NCI-H82 treated with DMSO at 0.1 percent for 48 hours (cell line): ENCODE results near the gene BCHE.
"Not testable (repeated sequence)": the region's sequence is repeated elsewhere in the genome, so short reads cannot be mapped to it uniquely, and the experiment has no call there.

Experiments
- DNase-seq: peaks from one replicate; lab custom pipeline; 2025; ENCODE audit not compliant: unreplicated experiment; lab: John Stamatoyannopoulos, UW

BCHE gene

DNA sequence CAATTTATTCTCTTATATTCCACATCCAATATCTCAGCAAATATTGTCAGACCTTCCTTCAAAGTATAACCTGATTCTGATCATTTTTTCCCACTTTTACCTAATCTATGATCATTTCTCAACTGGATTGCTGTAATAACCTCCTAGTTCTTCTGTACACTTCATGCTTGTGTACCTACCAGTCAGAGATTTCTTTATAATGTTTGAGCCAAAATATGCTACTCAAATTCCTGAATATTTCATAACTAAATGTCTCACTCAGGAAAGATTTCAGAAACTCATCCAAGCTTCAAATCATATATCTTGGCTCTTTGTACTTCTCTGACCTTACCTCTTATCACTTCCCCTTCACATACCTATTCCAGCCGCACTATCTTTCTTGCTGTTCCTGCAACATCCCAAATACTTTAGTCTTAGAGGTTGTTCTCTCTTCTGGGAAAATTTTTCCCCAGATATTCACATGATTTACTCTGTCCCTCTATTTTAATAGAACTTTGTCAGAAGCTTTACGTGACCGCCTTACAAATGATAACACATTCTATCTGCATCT is 20.0 kb downstream of the BCHE start:
- no peak for DNase-seq

DNA sequence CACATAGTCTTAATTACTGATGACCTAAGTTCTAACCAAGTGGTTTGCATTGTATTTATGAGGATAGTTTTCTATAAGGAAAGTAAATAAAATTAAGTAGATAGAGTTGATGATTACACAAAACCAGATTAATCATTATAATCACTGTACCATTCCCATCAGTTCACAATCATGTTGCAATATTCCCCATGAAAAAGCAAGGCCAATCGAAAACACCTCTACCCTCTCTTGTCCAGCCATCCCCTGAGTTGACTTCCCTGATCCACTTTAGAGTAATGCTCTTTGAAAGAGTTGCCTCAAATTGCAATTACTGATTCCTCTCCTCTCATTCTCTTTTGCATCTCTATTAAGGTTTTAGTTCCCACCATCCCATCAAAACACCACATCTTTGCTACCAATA is 21.0 kb downstream of the BCHE start:
- DNase-seq: no peak

- DNase-seq: no peak
These were observed 21.5 kb downstream of the BCHE start for GRCh38 chr3:165815682-165816081.

GRCh38 chr3:165814380-165814779 is 22.8 kb downstream of the BCHE start:
- no peak for DNase-seq

GRCh38 chr3:165807937-165808336 is 29.3 kb downstream of the BCHE start:
- not testable (repeated sequence) for DNase-seq

DNA sequence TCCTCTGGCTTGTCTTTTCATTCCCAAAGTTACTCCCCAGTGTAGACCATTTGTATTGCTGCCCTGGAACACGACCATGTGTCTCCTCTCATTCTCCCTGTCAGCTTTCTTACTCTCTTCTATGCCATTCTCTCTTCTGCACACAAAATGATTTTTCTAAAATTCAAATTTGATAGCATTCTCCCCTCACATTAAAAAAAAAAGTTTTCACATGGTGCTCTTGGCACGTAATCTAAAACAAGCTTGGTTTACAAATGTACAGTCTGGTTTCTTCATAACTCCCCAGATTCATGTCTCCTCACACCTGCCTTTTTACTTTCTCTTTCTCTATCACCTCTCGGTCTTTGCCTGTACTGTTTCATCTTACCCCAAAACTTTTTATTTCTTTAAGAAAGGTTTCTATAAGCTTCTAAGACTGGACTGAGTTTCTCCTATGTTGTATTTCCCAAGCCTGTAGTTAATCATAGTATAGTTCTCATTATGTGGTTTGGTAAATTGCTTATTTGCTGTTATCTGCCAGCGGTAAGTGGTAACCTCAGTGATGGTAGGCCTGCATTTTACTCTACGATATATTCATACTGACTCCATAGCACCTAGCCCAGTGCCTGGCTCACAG is 31.2 kb downstream of the BCHE start:
- no peak for DNase-seq

DNA sequence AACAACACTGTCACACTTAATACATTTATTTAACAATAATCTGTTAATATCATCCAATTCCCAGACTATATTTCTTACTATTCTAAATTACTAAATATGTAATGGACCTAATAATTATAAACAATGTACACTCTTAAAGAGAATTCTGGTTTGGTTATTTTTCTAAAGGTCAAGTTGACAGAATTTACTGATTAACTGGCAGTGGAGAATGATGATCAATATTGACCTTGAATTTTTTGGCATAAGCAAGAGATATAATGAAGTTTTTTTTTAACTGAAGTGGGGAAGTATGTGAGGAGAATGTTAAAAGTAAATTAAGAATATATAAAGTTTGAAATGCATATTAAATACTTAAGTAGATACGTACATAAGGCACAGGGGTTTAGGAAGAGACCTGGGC is 33.8 kb downstream of the BCHE start:
- DNase-seq: no peak

DNA sequence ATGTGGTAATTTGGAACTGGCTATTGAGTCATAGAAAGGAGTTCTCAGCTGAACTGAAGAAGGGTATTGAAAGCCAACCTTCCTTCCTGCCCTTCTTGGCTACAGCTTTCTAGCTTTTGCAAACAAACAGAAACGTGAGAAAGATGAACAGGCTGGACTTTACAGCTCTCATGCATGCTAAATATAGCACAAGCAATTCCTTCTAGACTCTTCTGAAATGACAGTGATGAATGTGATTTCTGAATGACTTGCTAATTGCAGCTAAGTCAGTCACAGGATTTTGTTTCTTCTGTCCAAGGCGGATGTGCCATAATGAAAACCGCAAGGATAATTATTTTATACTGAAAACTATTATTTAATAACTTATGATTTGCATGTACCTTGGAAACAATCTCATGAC is 36.3 kb downstream of the BCHE start:
- no peak for DNase-seq

DNA sequence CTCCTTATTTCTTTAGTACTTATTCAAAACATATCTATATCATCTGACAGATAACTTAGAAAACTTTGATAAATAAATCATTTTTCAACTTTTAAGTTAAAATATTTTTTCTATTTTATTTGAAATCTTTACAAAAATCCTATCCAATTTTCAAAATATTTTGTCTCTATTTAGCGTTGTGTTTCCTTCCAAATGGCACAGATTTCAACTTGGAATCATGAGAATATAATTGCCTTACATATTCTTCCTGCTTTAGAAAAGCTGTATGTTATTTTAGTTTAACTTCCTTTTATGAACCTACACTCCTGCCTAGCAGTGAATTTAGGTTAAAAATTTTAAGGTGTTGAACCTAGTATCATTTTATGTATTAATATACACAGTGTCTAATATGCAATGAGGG is 38.2 kb downstream of the BCHE start:
- DNase-seq: no peak

DNA sequence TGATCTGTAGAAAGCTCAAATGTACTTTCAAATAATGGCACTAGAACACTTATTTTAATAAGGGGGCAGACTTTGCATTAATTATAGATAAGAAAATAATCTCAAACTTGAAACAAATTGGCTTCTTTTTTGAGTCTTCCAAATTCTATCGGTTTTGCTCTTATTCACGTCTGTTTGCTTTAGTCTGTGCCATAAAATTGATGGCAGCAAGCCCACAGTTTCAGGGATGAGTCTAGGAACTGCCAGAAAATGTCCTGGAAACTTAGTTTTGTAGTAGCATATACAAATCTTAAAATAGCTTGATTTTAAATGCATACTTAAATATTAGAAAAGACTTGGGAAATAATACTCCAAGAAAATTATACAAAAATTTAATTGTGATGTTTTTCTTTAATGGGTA is 39.7 kb downstream of the BCHE start:
- no peak for DNase-seq

DNA sequence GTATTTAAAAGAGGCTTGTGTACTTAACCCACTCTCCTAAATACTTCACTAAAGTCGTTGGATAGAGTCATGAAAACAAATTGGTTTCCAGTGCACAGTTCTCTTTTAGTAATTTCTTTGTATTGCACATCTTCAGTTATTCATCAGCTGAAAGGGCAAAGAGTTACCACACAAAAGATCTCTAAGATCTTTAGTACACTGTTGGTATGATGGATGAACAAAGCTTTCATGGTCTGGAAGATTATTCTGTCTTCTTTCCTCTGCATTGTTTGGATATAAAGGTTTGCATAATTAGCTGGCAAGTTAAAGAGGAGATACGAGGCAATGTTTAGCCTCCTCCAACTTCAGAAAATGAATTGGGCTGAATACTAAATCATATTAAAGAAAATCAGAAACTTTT is 40.5 kb downstream of the BCHE start:
- DNase-seq: no peak

DNA sequence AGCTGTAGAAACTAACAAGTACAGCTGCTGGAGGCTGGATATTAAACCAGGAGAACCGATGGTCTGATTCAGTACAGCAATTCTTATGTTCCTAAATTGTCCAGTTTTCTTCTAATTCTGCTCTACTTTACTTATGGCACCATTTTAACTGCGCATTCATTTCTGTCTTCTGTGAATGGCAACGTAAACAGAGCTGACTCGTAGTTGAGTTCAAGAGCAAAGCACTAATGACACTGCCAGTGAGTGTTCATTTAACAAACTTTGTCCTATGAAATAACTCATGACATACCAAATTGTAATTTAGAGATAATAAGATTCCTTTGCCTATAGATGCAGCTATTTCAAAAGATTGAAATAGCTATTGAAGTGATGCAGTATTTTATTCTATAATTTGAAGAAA is 48.7 kb downstream of the BCHE start:
- no peak for DNase-seq

DNA sequence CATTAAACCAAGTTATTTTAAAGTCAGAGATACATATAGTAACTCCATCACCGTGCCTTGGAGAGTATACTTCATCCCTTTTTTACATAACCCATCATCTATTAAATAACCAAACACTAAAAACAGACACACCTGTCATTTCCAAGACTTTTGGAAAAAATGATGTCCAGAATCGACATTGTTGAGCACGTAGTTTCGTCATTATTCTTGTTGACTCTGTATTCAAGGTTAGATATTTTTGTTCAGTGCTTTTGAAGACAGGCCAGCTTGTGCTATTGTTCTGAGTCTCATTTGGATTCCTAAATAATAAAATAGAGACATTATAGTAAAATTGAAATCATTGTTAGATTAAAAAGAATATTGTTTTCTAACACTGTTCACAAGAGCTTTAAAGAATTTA is 51.2 kb downstream of the BCHE start:
- DNase-seq: no peak

DNA sequence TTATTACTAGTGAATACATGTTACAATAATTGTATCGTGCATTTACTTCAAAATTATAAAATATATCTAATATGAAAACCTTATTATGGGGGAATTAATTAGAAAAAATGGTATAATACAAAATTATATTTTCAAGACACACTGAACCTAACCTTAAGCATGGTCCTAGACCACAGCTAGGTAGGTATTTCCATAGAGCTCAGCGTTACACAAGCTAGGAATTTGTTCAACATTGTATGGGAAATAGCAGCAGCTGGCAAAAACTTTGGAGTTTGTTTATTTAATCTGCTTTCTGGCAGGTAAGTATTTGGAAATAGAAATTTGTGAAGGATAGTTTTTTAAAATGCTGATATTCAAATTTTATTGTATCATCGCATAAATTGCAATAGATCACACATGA is 52.9 kb downstream of the BCHE start:
- DNase-seq: no peak

DNA sequence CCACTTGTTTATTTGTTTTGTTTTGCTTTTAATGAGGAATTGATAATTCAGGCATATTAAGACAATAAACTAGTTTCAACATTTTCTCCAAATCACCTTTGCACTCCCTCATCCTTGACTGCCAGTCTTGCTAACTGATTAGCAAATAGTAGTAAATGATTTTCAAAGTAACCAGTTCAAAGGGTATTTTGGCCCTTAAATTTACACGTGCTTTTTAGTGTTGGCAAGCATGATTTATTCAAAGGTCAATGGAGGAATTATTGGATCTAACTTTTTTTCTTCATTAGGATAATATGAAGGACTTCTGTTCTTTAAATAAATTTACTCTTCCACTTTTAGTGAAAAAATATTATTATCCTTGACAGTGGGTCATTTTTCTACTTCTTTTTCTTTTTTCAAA is 53.8 kb downstream of the BCHE start:
- DNase-seq: no peak

GRCh38 chr3:165778891-165779290 is 58.3 kb downstream of the BCHE start:
- DNase-seq: no peak

DNA sequence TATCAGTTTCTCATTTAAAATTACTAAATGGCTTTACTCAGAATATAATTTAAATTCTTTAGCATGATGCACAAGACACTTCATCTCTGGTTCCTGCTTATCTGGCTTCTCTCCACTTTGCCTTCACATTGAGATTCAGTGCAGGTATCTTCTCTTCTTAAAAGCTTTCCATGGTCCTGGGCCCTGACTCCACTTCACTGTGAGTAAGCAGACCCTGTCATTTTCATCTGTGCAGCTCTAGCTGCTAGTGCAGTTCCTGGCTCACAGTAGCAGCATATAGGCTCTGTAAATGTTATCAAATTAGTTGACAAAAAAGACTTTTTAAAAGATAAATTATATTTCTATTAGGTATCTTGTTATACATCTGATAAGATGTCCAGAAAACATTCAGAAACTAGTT is 58.8 kb downstream of the BCHE start:
- no peak for DNase-seq

DNA sequence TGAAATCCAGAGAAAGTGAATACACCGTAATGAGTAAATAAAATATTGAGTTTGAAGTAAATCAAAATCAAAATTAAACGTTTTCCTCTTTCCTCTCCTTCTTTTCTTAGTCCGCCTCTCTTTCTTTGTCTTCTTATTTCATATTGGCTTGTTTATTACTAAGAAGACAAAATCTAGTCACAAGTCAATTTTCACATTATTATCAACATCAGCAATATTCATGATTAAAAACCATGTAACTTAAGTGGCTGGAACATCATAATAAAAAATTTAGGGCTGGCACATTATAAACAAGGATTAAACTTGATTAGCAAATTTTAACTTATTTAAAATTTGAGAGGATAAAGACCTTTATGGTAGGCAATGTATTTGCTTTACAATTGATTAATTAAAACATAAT is 61.4 kb downstream of the BCHE start:
- no peak for DNase-seq

- DNase-seq: no peak
These were observed 66.4 kb downstream of the BCHE start for GRCh38 chr3:165770781-165771180.

- DNase-seq: no peak
These were observed 68.5 kb downstream of the BCHE start for GRCh38 chr3:165768680-165769079.

DNA sequence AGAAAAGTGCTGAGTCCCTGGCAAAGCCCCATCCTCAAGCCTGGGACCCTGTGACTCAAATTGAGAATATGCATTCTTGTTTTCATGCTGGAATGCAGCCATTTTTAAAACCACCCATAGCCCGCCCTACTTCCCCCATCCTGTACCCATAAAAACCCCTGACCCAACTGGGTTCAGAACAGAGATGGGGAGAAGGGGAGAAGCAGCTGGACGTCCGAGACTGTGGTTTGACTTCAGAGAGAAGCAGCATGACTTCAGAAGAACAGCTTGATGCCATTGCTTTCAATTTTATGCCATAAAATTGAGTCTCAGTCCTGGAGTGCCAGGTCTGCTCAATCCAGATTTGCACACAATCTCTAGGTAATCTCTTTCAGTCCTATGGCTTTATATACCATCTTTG is 78.2 kb downstream of the BCHE start:
- no peak for DNase-seq

GRCh38 chr3:165755571-165755970 is 81.7 kb downstream of the BCHE start:
- no peak for DNase-seq

DNA sequence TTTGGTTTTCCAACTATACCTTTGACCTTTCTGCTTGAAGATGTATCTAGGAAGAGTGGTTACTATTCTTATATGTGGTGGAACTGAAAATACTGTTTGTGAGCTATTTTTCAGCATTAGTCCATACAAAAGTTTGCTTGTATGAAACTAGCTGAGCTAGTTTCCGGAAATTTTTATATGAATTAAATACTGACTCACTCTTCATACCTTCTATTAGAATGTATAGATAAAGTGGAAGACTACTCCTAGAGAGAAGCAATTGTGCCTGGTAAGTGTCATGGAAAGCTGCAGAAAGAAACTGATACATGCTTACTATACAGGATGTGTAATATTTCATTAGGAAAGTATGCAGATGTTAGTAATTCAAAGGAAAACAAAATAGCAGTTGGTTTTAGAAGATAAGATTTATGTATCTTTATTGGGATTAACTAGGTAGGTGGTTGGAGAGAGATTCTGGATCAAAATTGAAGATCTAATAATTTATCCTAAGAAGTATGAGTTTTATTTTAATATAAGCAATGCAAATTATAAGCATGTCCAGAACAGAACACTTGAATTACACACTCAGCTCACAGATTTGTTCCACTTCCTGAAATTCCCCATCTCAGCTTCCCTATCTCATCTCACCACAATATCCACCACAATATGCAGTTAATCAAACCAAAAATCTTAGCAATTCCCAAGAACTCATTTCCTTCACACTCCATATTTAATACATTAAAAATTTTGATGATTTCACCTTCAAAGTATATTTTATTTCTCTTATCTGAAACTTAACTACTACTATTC is 82.8 kb downstream of the BCHE start:
- no peak for DNase-seq
